B cell (primary cell): ENCODE data around the gene ASTN1. TPM values are rescaled to one million over a fixed set of nuclear protein-coding genes. Genes with fewer than 3 reads are reported as not detected.

ENCODE experiments used
- ATAC-seq: fragments of 200-7000 bp; cut with Tn5 transposase; one replicate; pipeline ENCODE4 v1.10.0; 2021; ENCODE audit warnings: low read depth, mild to moderate bottlenecking, moderate number of reproducible peaks, moderate library complexity
- CTCF ChIA-PET: fragments of 350-600 bp; sonication (Branson Sonifier 250); formaldehyde crosslinking; loops from one replicate; lab custom pipeline; 2021; ENCODE audit warnings: antibody characterized with exemption, inconsistent platforms; lab: Charles Lee
- POLR2A ChIA-PET: fragments of 350-600 bp; sonication (Branson Sonifier 250); formaldehyde crosslinking; loops from one replicate; lab custom pipeline; 2021; ENCODE audit warnings: antibody characterized with exemption; lab: Charles Lee
- DNase-seq: peaks from one replicate; pipeline ENCODE4 v3.0.0; 2013
- H2AFZ ChIP-seq: 2 replicates; pipeline ENCODE4 v1.6.1; 2012; ENCODE audit warnings: mild to moderate bottlenecking, low read depth, low read length; ENCODE audit not compliant: insufficient read depth, poor library complexity, severe bottlenecking
- H3K27ac ChIP-seq, 2 donors: 1 replicate in 1 of 2; 2 replicates in 1 of 2; pipeline ENCODE4 v1.5.1; 2012 to 2013; ENCODE audit warnings: low read length in 2 of 2, mild to moderate bottlenecking in 2 of 2, moderate library complexity in 1 of 2
- H3K27me3 ChIP-seq, 4 experiments: fragments of 200-600 bp in 1 of 4; sonication (generic) in 1 of 4; replicated peaks in 1 of 4; 1 replicate in 2 of 4; 2 replicates in 2 of 4; pipeline versions ENCODE4 v1.6.1 to v1.7.0; 2013 to 2016; ENCODE audit warnings: low read length in 3 of 4, mild to moderate bottlenecking in 2 of 4, mixed read lengths in 1 of 4, moderate library complexity in 1 of 4; ENCODE audit not compliant: insufficient read depth in 4 of 4, control insufficient read depth in 3 of 4; ENCODE audit errors: control extremely low read depth in 1 of 4
- H3K36me3 ChIP-seq, 2 experiments: replicated peaks in 1 of 2; 1 replicate in 1 of 2; 2 replicates in 1 of 2; pipeline versions ENCODE4 v1.6.1 to v1.7.1; 2013; ENCODE audit warnings: low read length in 1 of 2; ENCODE audit not compliant: insufficient read depth in 2 of 2, control insufficient read depth in 1 of 2; ENCODE audit errors: control extremely low read depth in 1 of 2, extremely low read depth in 1 of 2
- H3K4me1 ChIP-seq, 2 donors: fragments of 200-600 bp in 1 of 2; sonication (generic) in 1 of 2; 1 replicate in 1 of 2; 2 replicates in 1 of 2; pipeline versions ENCODE4 v1.5.1 to v1.6.1; 2013 to 2017; ENCODE audit warnings: low read length in 2 of 2; ENCODE audit not compliant: control insufficient read depth in 2 of 2, insufficient read depth in 2 of 2
- H3K4me2 ChIP-seq: replicated peaks from 2 replicates; pipeline ENCODE3; 2012; ENCODE audit warnings: mild to moderate bottlenecking, low read depth, low read length; ENCODE audit not compliant: poor library complexity, severe bottlenecking
- H3K4me3 ChIP-seq, 5 experiments: fragments of 200-600 bp in 1 of 5; sonication (generic) in 1 of 5; 1 replicate in 3 of 5; 2 replicates in 2 of 5; pipeline versions ENCODE4 v1.5.1 to v1.7.0; 2011 to 2016; ENCODE audit warnings: low read length in 4 of 5, mild to moderate bottlenecking in 4 of 5, low read depth in 2 of 5, control low read depth in 1 of 5, moderate library complexity in 1 of 5; ENCODE audit not compliant: insufficient read depth in 1 of 5; ENCODE audit errors: control extremely low read depth in 1 of 5, extremely low read depth in 1 of 5
- H3K79me2 ChIP-seq: fragments of 200-600 bp; sonication (generic); one replicate; pipeline ENCODE4 v1.6.0; 2016; ENCODE audit warnings: low read length; ENCODE audit not compliant: control insufficient read depth, insufficient read depth
- H3K9ac ChIP-seq: fragments of 200-600 bp; sonication (generic); 2 replicates; pipeline ENCODE4 v1.6.1; 2017; ENCODE audit warnings: mild to moderate bottlenecking, low read length, moderate library complexity
- H3K9me3 ChIP-seq, 3 donors: one replicate each; pipeline versions ENCODE4 v1.6.1 to v1.7.1; 2013; ENCODE audit warnings: low read length in 2 of 3; ENCODE audit not compliant: control insufficient read depth in 2 of 3, insufficient read depth in 1 of 3; ENCODE audit errors: control extremely low read depth in 1 of 3
- H4K20me1 ChIP-seq: 2 replicates; pipeline ENCODE4 v1.6.0; 2012; ENCODE audit warnings: mild to moderate bottlenecking, low read length; ENCODE audit not compliant: insufficient read depth, control insufficient read depth, poor library complexity, severe bottlenecking
- H3K27ac Mint-ChIP-seq: one replicate; pipeline ENCODE4 v1.8.0; 2021; ENCODE audit warnings: mixed read lengths
- H3K27me3 Mint-ChIP-seq: one replicate; pipeline ENCODE4 v1.8.0; 2021; ENCODE audit warnings: mixed read lengths
- H3K4me1 Mint-ChIP-seq: one replicate; pipeline ENCODE4 v1.8.0; 2021; ENCODE audit warnings: mixed read lengths
- H3K4me3 Mint-ChIP-seq: one replicate; pipeline ENCODE4 v1.8.0; 2021; ENCODE audit warnings: mixed read lengths
- H3K9me3 Mint-ChIP-seq: one replicate; pipeline ENCODE4 v1.8.0; 2022; ENCODE audit warnings: mixed read lengths; ENCODE audit not compliant: insufficient read depth
- EZH2 ChIP-seq: IDR thresholded peaks from 2 replicates; pipeline ENCODE4 v1.6.1; 2012; ENCODE audit warnings: borderline replicate concordance, low read depth, mild to moderate bottlenecking, moderate library complexity, low read length; ENCODE audit not compliant: insufficient read depth, poor library complexity, severe bottlenecking
- WGBS: methylation state at CpG from one replicate; pipeline ENCODE4 v1.1.5; 2013; ENCODE audit warnings: missing lambda C conversion rate; ENCODE audit not compliant: insufficient coverage; 5-methylcytosine and 5-hydroxymethylcytosine counted together
- intact Hi-C: fragments of 100-400 bp; cut with micrococcal nuclease; formaldehyde crosslinking; loops from one replicate; pipeline ENCODE4 v1.10.0; 2022
- polyA plus RNA-seq: library from polyadenylated mRNA; depleted of rRNA; stranded (reverse); fragments of >200 nt; gene quantifications from 2 replicates; pipeline ENCODE4 v1.2.3, GENCODE V29; 2012
- total RNA-seq, 2 donors: library from RNA; stranded (reverse); fragments of 120-200 nt in 1 of 2; gene quantifications; 1 replicate in 1 of 2; 2 replicates in 1 of 2; pipeline versions ENCODE4 v1.2.3 to v1.2.4, GENCODE V29; 2013 to 2022
- TF ChIP-seq, protein P1 (sequence below): fragments of 200-600 bp; IDR thresholded peaks from one replicate; pipeline ENCODE4 v1.8.0; 2022; ENCODE audit warnings: antibody characterized with exemption, mild to moderate bottlenecking

The ASTN1 gene
- total and polyA plus RNA-seq, 2 donors (not counting 1 experiment from before 2014, with no cell fraction given), result not detected

DNA sequence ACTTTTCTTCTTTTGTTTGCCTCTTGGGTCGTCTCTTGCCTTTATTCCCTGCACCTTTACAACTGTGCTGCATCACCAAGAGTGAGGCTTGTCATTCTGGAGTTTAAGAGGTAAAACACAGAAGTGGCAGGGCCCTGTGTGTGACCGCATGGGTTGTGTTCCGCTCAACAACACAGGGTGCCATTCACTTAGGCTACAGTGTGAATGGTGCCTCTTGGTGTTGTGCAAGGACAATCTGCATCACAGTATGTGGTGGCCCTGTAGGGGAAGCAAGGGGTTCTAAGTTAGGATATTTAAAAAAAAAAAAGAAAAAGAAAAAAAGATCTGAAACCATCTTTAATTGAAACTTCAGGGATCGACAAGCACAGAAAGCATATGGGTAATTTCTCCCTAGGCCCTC lies 44.4 kb upstream of the ASTN1 start:
- no peak for TF ChIP-seq EZH2
- TF ChIP-seq, protein P1, sequence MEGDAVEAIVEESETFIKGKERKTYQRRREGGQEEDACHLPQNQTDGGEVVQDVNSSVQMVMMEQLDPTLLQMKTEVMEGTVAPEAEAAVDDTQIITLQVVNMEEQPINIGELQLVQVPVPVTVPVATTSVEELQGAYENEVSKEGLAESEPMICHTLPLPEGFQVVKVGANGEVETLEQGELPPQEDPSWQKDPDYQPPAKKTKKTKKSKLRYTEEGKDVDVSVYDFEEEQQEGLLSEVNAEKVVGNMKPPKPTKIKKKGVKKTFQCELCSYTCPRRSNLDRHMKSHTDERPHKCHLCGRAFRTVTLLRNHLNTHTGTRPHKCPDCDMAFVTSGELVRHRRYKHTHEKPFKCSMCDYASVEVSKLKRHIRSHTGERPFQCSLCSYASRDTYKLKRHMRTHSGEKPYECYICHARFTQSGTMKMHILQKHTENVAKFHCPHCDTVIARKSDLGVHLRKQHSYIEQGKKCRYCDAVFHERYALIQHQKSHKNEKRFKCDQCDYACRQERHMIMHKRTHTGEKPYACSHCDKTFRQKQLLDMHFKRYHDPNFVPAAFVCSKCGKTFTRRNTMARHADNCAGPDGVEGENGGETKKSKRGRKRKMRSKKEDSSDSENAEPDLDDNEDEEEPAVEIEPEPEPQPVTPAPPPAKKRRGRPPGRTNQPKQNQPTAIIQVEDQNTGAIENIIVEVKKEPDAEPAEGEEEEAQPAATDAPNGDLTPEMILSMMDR, result no peak
- H3K4me1 ChIP-seq, result no peaks in the 10 kb centered on the region
- no peaks in the 10 kb centered on the region for H3K36me3 ChIP-seq
- H3K27me3 Mint-ChIP-seq, result no peaks in the 10 kb centered on the region
- ChIA-PET POLR2A (no interaction called here), CTCF (no interaction called here)
- H2AFZ ChIP-seq, result no peak overlapping the region
- H3K4me3 ChIP-seq, result no peak overlapping the region
- H3K4me3 Mint-ChIP-seq, result no peak overlapping the region
- no peak overlapping the region for H3K9ac ChIP-seq
- no peaks in the 10 kb centered on the region for H4K20me1 ChIP-seq
- intact Hi-C loops, result no loop called here
- no peaks in the 10 kb centered on the region for H3K9me3 Mint-ChIP-seq
- H3K79me2 ChIP-seq, result no peaks in the 10 kb centered on the region
- H3K27ac Mint-ChIP-seq, result no peak overlapping the region
- H3K4me1 Mint-ChIP-seq, result no peaks in the 10 kb centered on the region
- H3K9me3 ChIP-seq, result peaks cover 0 to 3% (median 0%) of the 10 kb centered on the region in 3 donors
- H3K27me3 ChIP-seq, result no peaks in the 10 kb centered on the region
- no peak for ATAC-seq
- WGBS, result 83% methylated on average over 2 of the region's 4 CpGs
- no peak for DNase-seq
- H3K4me2 ChIP-seq, result no peak overlapping the region
- no peak overlapping the region for H3K27ac ChIP-seq

DNA sequence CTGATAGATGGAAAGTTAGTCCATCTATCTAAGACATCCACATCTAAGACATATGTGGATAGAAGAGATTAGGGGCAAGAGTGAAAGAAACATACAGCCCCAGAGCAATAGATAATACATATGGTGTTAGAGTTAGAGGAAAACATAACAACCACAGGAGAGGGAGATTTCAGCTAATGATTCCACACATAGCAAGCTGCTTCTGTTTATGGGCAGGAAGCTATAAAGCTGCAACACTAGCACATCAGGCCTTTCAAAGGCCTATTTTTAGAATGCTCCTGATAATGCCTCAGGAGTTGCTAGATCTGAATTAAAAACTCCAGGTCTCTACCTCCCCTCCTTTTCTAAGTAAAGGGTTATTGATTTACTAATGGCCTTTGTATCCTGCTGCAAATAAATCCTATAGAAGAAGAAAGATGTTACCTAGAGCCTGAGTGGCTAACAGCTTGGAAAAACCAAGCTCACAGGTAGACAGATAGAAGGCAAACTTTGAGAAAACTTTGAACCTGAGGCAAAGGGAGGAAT lies 42.4 kb upstream of the ASTN1 start:
- H3K27ac ChIP-seq, result no peak overlapping the region
- H3K79me2 ChIP-seq, result no peaks in the 10 kb centered on the region
- DNase-seq (no peak), ATAC-seq (no peak)
- no peaks in the 10 kb centered on the region for H4K20me1 ChIP-seq
- H3K4me3 Mint-ChIP-seq, result no peak overlapping the region
- no peaks in the 10 kb centered on the region for H3K27me3 Mint-ChIP-seq
- H3K9me3 ChIP-seq, result peaks cover 0 to 3% (median 0%) of the 10 kb centered on the region in 3 donors
- TF ChIP-seq, protein P1, result no peak
- H3K4me3 ChIP-seq, result no peak overlapping the region
- intact Hi-C loops, result no loop called here
- no peak overlapping the region for H3K27ac Mint-ChIP-seq
- CTCF ChIA-PET, result no interaction called here
- no peaks in the 10 kb centered on the region for H3K27me3 ChIP-seq
- H3K9ac ChIP-seq, result no peak overlapping the region
- no peak overlapping the region for H2AFZ ChIP-seq
- no peaks in the 10 kb centered on the region for H3K4me1 Mint-ChIP-seq
- no peaks in the 10 kb centered on the region for H3K4me1 ChIP-seq
- POLR2A ChIA-PET, result no interaction called here
- H3K9me3 Mint-ChIP-seq, result no peaks in the 10 kb centered on the region
- H3K36me3 ChIP-seq, result no peaks in the 10 kb centered on the region
- H3K4me2 ChIP-seq, result no peak overlapping the region
